Naive B cell (primary cell): ENCODE measurements around the gene SYT9. TPM values are rescaled to one million over a fixed set of nuclear protein-coding genes. Genes with fewer than 3 reads are reported as not detected.
A peak's percentile ranks its signal among the peaks of the same experiment; 100 is the strongest.

Experiments used
- ATAC-seq, 2 donors: fragments of 150-1000 bp; cut with Tn5 transposase; 2 replicates each; pipeline ENCODE4 v1.10.0; 2021; ENCODE audit warnings: low read depth in 2 of 2, mild to moderate bottlenecking in 2 of 2, moderate library complexity in 2 of 2
- DNase-seq: peaks from one replicate; pipeline ENCODE4 v3.0.0; 2022
- H3K27ac Mint-ChIP-seq, 6 donors: one replicate each; pipeline ENCODE4 v1.8.0; 2020 to 2022; ENCODE audit warnings: mild to moderate bottlenecking in 6 of 6, mixed read lengths in 6 of 6, moderate library complexity in 5 of 6, inconsistent platforms in 2 of 6
- H3K27me3 Mint-ChIP-seq, 3 donors: one replicate each; pipeline ENCODE4 v1.8.0; 2021 to 2022; ENCODE audit warnings: mixed read lengths in 3 of 3, mild to moderate bottlenecking in 1 of 3
- H3K36me3 Mint-ChIP-seq, 2 donors: one replicate each; pipeline ENCODE4 v1.8.0; 2020 to 2022; ENCODE audit warnings: mixed read lengths in 2 of 2, inconsistent platforms in 1 of 2, mild to moderate bottlenecking in 1 of 2
- H3K4me1 Mint-ChIP-seq, 3 donors: one replicate each; pipeline ENCODE4 v1.8.0; 2020 to 2022; ENCODE audit warnings: mixed read lengths in 3 of 3, inconsistent platforms in 1 of 3, mild to moderate bottlenecking in 1 of 3, moderate library complexity in 1 of 3
- H3K4me3 Mint-ChIP-seq, 8 donors: one replicate each; pipeline ENCODE4 v1.8.0; 2020 to 2022; ENCODE audit warnings: mild to moderate bottlenecking in 8 of 8, mixed read lengths in 8 of 8, moderate library complexity in 8 of 8, inconsistent platforms in 2 of 8
- H3K9me3 Mint-ChIP-seq, 7 donors: one replicate each; pipeline ENCODE4 v1.8.0; 2020 to 2022; ENCODE audit warnings: mixed read lengths in 7 of 7, mild to moderate bottlenecking in 5 of 7, inconsistent platforms in 2 of 7, moderate library complexity in 1 of 7
- polyA plus RNA-seq, 6 donors: library from polyadenylated mRNA; unstranded; fragments of 300-500 nt; fragmentation: Illumina TruSeq; gene quantifications; one replicate each; pipeline ENCODE4 v1.2.3, GENCODE V29; 2021; ENCODE audit warnings: low read depth in 6 of 6

SYT9 gene
- not detected for polyA plus RNA-seq

GRCh38 chr11:7251836-7252682 lies at the start of gene SYT9:
Gene SYT9 (plus strand): TSS chr11:7251904. CDS start chr11:7252187, 283 bp downstream.
- no peak within 1 kb of the TSS for H3K27ac Mint-ChIP-seq
- peaks cover 4 to 7% (median 7%) of the 10 kb centered on the region in 3 donors for H3K4me1 Mint-ChIP-seq
- peaks cover 34 to 72% (median 36%) of the 10 kb centered on the region in 3 donors for H3K27me3 Mint-ChIP-seq
- no peaks in the 10 kb centered on the region for H3K36me3 Mint-ChIP-seq
- peak; percentile 35 to 54 for ATAC-seq
- peak within 1 kb of the TSS in 7 of 8 donors; percentile 53 to 81 (median 59) for H3K4me3 Mint-ChIP-seq
- peaks cover 0 to 10% (median 4%) of the 10 kb centered on the region in 7 donors for H3K9me3 Mint-ChIP-seq
- DNase-seq, result no peak

DNA sequence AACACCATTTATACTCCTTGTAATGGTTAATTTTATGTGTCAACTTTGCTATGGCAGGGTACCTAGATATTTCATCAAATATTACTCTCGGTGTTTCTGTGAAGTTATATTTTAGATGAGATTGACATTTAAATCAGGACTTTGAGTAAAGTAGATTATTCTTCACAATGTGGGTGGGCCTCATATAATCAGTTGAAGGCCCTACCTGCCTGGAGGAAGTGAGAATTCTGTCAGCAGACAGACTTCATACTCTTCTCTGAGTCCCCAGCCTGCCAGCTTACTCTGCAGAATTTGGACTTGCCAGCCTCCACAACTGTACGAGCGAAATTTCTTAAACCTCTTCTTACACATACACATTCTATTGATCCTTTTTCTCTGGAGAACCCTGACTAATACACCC lies 49.3 kb upstream of the SYT9 start:
- ATAC-seq (no peak), DNase-seq (no peak)
- Mint-ChIP-seq H3K27me3 (peaks cover 15 to 18% (median 18%) of the 10 kb centered on the region in 3 donors), H3K4me1 (no peaks in the 10 kb centered on the region), H3K9me3 (peaks cover 0 to 1% (median 0%) of the 10 kb centered on the region in 7 donors), H3K4me3 (no peak overlapping the region), H3K27ac (no peak overlapping the region), H3K36me3 (no peaks in the 10 kb centered on the region)

GRCh38 chr11:7204778-7205177 lies 46.9 kb upstream of the SYT9 start:
- ATAC-seq (no peak), DNase-seq (no peak)
- H3K4me1 Mint-ChIP-seq, result no peaks in the 10 kb centered on the region
- no peak overlapping the region for H3K4me3 Mint-ChIP-seq
- H3K27ac Mint-ChIP-seq, result no peak overlapping the region
- H3K27me3 Mint-ChIP-seq, result peaks cover 17 to 20% (median 18%) of the 10 kb centered on the region in 3 donors
- H3K9me3 Mint-ChIP-seq, result peaks cover 0 to 1% (median 0%) of the 10 kb centered on the region in 7 donors
- no peaks in the 10 kb centered on the region for H3K36me3 Mint-ChIP-seq

GRCh38 chr11:7208391-7208790 lies 43.3 kb upstream of the SYT9 start:
- Mint-ChIP-seq H3K27ac (no peak overlapping the region), H3K4me3 (no peak overlapping the region), H3K36me3 (no peaks in the 10 kb centered on the region), H3K4me1 (no peaks in the 10 kb centered on the region), H3K27me3 (peaks cover 24 to 33% (median 24%) of the 10 kb centered on the region in 3 donors), H3K9me3 (no peaks in the 10 kb centered on the region)
- DNase-seq, result no peak
- ATAC-seq, result no peak

GRCh38 chr11:7219491-7219890 lies 32.2 kb upstream of the SYT9 start:
- H3K36me3 Mint-ChIP-seq, result no peaks in the 10 kb centered on the region
- H3K9me3 Mint-ChIP-seq, result no peaks in the 10 kb centered on the region
- ATAC-seq (no peak), DNase-seq (no peak)
- peaks cover 37 to 47% (median 46%) of the 10 kb centered on the region in 3 donors for H3K27me3 Mint-ChIP-seq
- H3K4me3 Mint-ChIP-seq, result no peak overlapping the region
- no peak overlapping the region for H3K27ac Mint-ChIP-seq
- H3K4me1 Mint-ChIP-seq, result no peaks in the 10 kb centered on the region

- peaks cover 37 to 46% (median 46%) of the 10 kb centered on the region in 3 donors for H3K27me3 Mint-ChIP-seq
- no peak overlapping the region for H3K27ac Mint-ChIP-seq
- no peaks in the 10 kb centered on the region for H3K9me3 Mint-ChIP-seq
- ATAC-seq, result no peak
- H3K36me3 Mint-ChIP-seq, result no peaks in the 10 kb centered on the region
- DNase-seq, result no peak
- H3K4me1 Mint-ChIP-seq, result no peaks in the 10 kb centered on the region
- no peak overlapping the region for H3K4me3 Mint-ChIP-seq
Measured at GRCh38 chr11:7220636-7221035, 31.1 kb upstream of the SYT9 start.

DNA sequence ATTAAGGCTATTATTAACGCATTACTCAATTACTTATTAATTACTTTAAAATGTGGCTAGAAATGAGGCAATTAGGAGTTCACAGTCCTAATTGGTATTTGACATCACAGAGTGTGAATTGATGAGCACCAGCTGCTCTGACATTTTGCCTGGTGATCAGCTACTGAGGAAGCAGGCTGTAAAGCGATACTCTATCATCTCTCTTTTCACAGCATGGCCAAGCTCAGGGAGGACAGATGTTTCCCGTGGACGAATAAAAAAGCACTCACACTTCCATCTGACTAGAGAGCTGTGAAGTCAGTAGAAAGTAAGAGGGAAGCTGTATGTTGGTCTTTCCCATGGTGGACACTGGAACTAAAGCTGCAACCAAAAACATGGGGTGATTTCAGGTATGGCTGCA lies 29.1 kb upstream of the SYT9 start:
- H3K27me3 Mint-ChIP-seq, result peaks cover 37 to 45% (median 45%) of the 10 kb centered on the region in 3 donors
- DNase-seq, result no peak
- no peaks in the 10 kb centered on the region for H3K36me3 Mint-ChIP-seq
- no peak overlapping the region for H3K4me3 Mint-ChIP-seq
- H3K9me3 Mint-ChIP-seq, result no peaks in the 10 kb centered on the region
- ATAC-seq, result no peak
- H3K4me1 Mint-ChIP-seq, result no peaks in the 10 kb centered on the region
- no peak overlapping the region for H3K27ac Mint-ChIP-seq

DNA sequence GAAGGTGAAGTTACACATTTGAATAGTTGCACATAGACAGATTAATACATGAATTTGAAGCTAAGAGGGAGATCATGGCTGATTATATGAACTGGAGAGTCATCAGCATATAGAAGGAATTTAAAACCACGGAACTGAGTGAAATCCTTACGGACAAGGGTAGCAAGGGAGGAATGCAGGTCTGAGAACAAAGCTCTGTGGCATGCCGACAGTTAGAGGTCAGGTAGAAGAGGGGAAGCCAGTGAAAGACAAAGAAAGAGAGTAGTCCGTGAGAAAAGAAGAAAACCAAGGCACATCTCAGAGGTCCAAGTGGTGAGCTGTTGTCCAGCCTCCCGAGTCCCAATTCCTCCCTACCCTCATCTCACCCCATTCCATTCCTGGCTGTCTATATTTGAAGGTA lies 11.8 kb upstream of the SYT9 start:
- H3K27ac Mint-ChIP-seq, result peak overlapping the region in 1 of 6 donors; percentile 51
- H3K36me3 Mint-ChIP-seq, result no peaks in the 10 kb centered on the region
- DNase-seq, result no peak
- H3K9me3 Mint-ChIP-seq, result peaks cover 0 to 5% (median 0%) of the 10 kb centered on the region in 7 donors
- peaks cover 31 to 57% (median 56%) of the 10 kb centered on the region in 3 donors for H3K27me3 Mint-ChIP-seq
- no peak for ATAC-seq
- H3K4me3 Mint-ChIP-seq, result no peak overlapping the region
- no peaks in the 10 kb centered on the region for H3K4me1 Mint-ChIP-seq

DNA sequence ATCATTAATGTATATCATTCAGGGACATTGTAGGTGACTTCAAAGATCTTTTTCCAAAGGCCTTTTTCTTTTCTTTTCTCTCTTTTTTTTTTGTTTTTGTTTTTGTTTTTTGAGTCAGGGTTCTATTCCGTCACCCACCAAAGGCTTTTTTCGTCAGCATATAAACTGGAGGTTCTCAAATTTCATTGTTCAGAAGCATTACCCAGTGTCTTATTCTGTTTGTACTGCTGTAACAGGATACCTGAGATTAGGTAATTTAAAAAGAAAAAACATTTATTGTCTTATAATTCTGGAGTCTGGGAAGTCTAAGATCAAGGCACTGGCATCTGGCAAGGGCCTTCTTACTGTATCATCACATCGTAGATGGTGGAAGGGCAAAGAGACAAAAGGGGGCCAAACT lies 6.4 kb upstream of the SYT9 start:
- no peak for DNase-seq
- no peak overlapping the region for H3K27ac Mint-ChIP-seq
- H3K4me1 Mint-ChIP-seq, result no peaks in the 10 kb centered on the region
- H3K9me3 Mint-ChIP-seq, result peaks cover 0 to 7% (median 4%) of the 10 kb centered on the region in 7 donors
- ATAC-seq, result no peak
- H3K36me3 Mint-ChIP-seq, result no peaks in the 10 kb centered on the region
- H3K27me3 Mint-ChIP-seq, result peaks cover 16 to 37% (median 19%) of the 10 kb centered on the region in 3 donors
- no peak overlapping the region for H3K4me3 Mint-ChIP-seq

GRCh38 chr11:7246179-7246578 lies 5.5 kb upstream of the SYT9 start:
- Mint-ChIP-seq H3K4me3 (no peak overlapping the region), H3K27me3 (peaks cover 18 to 41% (median 22%) of the 10 kb centered on the region in 3 donors), H3K27ac (no peak overlapping the region), H3K9me3 (peaks cover 0 to 7% (median 4%) of the 10 kb centered on the region in 7 donors), H3K36me3 (no peaks in the 10 kb centered on the region), H3K4me1 (peaks cover 0 to 4% (median 0%) of the 10 kb centered on the region in 3 donors)
- ATAC-seq, result no peak
- no peak for DNase-seq

DNA sequence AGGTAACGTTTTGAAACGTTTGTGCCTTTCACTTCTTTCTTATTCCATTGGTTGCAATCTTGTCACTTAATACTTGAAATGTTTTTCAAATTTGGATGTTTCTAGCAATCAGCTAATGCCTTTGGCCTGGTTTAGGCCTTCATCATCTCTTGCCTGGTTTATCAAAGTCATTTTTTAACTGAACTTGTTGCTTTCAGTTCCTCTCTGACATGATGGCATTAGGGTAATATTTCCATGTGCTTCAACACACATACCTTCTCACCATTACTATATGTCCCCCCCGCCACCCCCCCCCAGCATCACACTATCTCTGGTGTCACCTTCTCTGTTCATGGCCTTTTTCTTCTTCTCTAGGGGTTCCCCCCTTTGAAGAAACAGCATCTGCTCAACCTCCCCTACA lies 1.5 kb upstream of the SYT9 start:
- DNase-seq (no peak), ATAC-seq (no peak)
- H3K36me3 Mint-ChIP-seq, result no peaks in the 10 kb centered on the region
- no peak overlapping the region for H3K4me3 Mint-ChIP-seq
- peaks cover 0 to 8% (median 4%) of the 10 kb centered on the region in 7 donors for H3K9me3 Mint-ChIP-seq
- peaks cover 24 to 56% (median 27%) of the 10 kb centered on the region in 3 donors for H3K27me3 Mint-ChIP-seq
- H3K4me1 Mint-ChIP-seq, result peaks cover 4 to 7% (median 7%) of the 10 kb centered on the region in 3 donors
- no peak overlapping the region for H3K27ac Mint-ChIP-seq

GRCh38 chr11:7251487-7251835 lies 243 bp upstream of the SYT9 start:
- Mint-ChIP-seq H3K36me3 (no peaks in the 10 kb centered on the region), H3K9me3 (peaks cover 0 to 10% (median 4%) of the 10 kb centered on the region in 7 donors), H3K4me1 (peaks cover 4 to 7% (median 7%) of the 10 kb centered on the region in 3 donors), H3K27me3 (peaks cover 34 to 66% (median 36%) of the 10 kb centered on the region in 3 donors), H3K4me3 (peak overlapping the region in 7 of 8 donors; percentile 43 to 81 (median 55)), H3K27ac (no peak overlapping the region)
- no peak for ATAC-seq
- DNase-seq, result no peak

DNA sequence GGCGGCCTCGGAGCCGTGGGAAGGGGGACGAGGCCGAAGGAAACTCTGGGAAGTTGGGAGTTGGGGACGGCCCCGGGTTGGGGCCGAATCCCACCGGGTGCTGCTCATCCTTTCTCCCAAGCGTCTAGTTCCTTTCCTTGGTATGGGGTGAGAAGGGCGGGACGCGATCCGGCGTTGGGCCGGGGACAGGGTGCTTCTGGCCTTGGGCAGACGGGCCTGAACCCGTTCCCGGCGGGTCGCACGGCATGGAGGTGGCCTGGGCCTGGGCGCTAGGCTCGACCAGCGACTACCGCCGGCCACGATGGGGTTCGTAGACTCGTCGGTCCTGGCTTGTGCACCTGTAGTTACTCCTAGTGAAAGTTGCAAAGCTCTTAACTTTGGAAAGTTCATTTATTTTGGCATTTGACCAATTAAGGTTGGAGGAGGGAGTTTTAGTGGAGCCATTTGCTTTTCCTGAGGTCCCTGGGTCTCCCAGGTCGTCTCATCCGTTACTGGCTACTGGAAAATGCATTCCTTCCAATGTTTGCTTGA lies 1.0 kb downstream of the SYT9 start:
- H3K27me3 Mint-ChIP-seq, result peaks cover 35 to 73% (median 36%) of the 10 kb centered on the region in 3 donors
- peak overlapping the region in 4 of 8 donors; percentile 51 to 78 (median 59) for H3K4me3 Mint-ChIP-seq
- H3K4me1 Mint-ChIP-seq, result peaks cover 4 to 7% (median 7%) of the 10 kb centered on the region in 3 donors
- H3K36me3 Mint-ChIP-seq, result no peaks in the 10 kb centered on the region
- no peak for DNase-seq
- H3K9me3 Mint-ChIP-seq, result peaks cover 0 to 8% (median 3%) of the 10 kb centered on the region in 7 donors
- no peak overlapping the region for H3K27ac Mint-ChIP-seq
- no peak for ATAC-seq

DNA sequence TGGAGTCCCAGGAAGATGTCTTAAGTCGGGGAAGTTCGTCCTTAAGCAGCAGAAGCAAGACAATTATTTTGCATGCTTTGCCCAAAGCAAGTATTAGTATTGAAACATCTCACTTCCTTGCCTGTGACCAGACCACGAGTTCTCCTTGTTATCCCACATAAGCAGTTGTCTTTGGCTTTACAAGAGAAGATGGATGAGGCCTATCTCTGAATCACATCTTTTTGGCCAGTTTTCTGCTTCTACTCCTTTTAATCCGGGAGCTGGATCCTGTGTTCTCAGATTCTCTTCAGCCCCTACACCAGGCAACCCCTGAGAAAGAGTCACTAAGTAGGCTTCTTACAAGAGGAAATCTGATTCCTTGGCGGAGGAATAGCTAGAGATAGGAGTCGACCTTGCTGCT lies 2.1 kb downstream of the SYT9 start:
- Mint-ChIP-seq H3K36me3 (no peaks in the 10 kb centered on the region), H3K27ac (no peak overlapping the region), H3K4me1 (peaks cover 4 to 7% (median 7%) of the 10 kb centered on the region in 3 donors), H3K9me3 (peaks cover 0 to 5% (median 0%) of the 10 kb centered on the region in 7 donors), H3K27me3 (peaks cover 40 to 67% (median 42%) of the 10 kb centered on the region in 3 donors), H3K4me3 (no peak overlapping the region)
- no peak for ATAC-seq
- no peak for DNase-seq
